SU-DHL-6 (cell line): Measurements from ENCODE around the gene MMP15.

Source experiments
- EZH2phosphoT487 ChIP-seq: fragments of 200-600 bp; sonication (generic), shearing (Covaris generic); conservative IDR thresholded peaks from 2 replicates; pipeline ENCODE4 v1.6.1; 2018; ENCODE audit warnings: mild to moderate bottlenecking, antibody characterized with exemption, low read length, moderate library complexity, mixed read lengths
- TF ChIP-seq, protein P1 (sequence below): fragments of 200-600 bp; sonication (generic); IDR thresholded peaks from one replicate; pipeline ENCODE4 v1.5.1; 2017; ENCODE audit warnings: antibody characterized with exemption, mild to moderate bottlenecking, low read length, moderate library complexity; ENCODE audit not compliant: insufficient read depth, poor library complexity, severe bottlenecking

DNA sequence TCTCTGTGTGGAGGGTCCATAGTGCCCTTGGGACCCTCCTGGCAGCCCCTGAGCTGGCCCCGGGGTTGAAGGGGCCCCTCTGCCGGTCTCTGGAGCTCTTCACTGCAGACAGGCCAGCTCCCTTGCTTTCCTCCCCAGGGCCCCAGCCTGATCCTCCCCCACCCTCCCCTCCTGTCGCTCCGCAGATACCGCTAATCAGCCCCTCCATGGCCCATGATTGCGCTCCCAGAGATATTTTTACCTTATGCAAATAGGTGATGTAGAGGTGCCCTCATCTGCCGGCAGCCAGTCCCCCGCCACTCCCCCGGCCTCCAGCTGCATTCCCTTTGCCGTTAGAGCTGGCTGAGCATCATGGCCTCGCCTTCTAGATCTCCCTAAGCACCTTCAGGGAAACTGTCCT is 9.2 kb downstream of the MMP15 start:
- no peak for TF ChIP-seq EZH2phosphoT487
- TF ChIP-seq, protein P1, sequence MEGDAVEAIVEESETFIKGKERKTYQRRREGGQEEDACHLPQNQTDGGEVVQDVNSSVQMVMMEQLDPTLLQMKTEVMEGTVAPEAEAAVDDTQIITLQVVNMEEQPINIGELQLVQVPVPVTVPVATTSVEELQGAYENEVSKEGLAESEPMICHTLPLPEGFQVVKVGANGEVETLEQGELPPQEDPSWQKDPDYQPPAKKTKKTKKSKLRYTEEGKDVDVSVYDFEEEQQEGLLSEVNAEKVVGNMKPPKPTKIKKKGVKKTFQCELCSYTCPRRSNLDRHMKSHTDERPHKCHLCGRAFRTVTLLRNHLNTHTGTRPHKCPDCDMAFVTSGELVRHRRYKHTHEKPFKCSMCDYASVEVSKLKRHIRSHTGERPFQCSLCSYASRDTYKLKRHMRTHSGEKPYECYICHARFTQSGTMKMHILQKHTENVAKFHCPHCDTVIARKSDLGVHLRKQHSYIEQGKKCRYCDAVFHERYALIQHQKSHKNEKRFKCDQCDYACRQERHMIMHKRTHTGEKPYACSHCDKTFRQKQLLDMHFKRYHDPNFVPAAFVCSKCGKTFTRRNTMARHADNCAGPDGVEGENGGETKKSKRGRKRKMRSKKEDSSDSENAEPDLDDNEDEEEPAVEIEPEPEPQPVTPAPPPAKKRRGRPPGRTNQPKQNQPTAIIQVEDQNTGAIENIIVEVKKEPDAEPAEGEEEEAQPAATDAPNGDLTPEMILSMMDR = no peak
